Activated naive CD4-positive, alpha-beta T cell treated with anti-CD3 and anti-CD28 coated beads, Interleukin-2, amount 50 U/mL, for 72 hours (primary cell): ENCODE results near the gene PLET1. TPM values are rescaled to one million over a fixed set of nuclear protein-coding genes. Genes with fewer than 3 reads are reported as not detected.

Source experiments
- ATAC-seq, 2 donors: fragments of 150-1000 bp; cut with Tn5 transposase; 2 replicates each; pipeline ENCODE4 v1.10.0; 2021; ENCODE audit warnings: mild to moderate bottlenecking in 2 of 2, moderate library complexity in 2 of 2
- DNase-seq, 2 donors: peaks; one replicate each; pipeline ENCODE4 v3.0.0; 2021 to 2022; ENCODE audit warnings: low spot score in 2 of 2
- H3K27ac Mint-ChIP-seq, 2 donors: one replicate each; pipeline ENCODE4 v1.8.0; 2022; ENCODE audit warnings: mild to moderate bottlenecking in 2 of 2, mixed read lengths in 2 of 2
- H3K36me3 Mint-ChIP-seq, 2 donors: one replicate each; pipeline ENCODE4 v1.8.0; 2022; ENCODE audit warnings: mixed read lengths in 2 of 2
- H3K9me3 Mint-ChIP-seq, 2 donors: one replicate each; pipeline ENCODE4 v1.8.0; 2022; ENCODE audit warnings: mixed read lengths in 2 of 2
- total RNA-seq, 2 donors: library from RNA; stranded (reverse); gene quantifications; one replicate each; pipeline ENCODE4 v1.2.3, GENCODE V29; 2022

The PLET1 gene, protein sequence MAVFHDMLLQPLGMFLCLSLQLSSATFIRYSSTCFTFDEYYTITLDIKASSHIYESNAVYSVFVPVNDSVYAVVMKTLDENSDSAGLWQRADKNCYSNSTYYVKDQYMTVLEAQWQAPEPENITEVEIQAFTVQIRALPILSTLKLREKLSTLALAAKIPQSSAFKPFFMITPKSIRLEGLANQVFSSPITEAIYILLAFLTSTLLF
- not detected for total RNA-seq

DNA sequence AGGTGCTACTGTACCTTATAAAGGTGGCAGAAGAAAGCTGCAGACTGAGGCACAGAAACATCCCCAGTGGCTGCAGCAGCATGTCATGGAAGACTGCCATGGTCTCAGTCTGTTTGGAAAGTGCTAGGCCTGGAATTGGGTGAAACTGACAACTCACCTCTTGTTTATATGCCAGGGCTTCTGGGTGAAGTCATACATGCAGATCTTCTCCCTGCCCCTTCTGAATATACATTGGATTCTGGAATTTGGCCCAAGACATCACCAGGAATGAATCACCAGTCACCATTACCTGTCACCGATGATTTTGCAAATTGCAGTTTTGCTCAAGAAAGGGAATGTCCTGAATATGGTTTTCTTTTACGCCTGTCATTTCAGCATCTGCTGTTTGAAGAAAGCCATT lies at the start of gene PLET1:
Gene PLET1 (minus strand): TSS at position 371 of the 400 bp plus-strand sequence. CDS start 271 bp downstream, at position 100.
- H3K27ac Mint-ChIP-seq = no peak within 1 kb of the TSS
- ATAC-seq (no peak), DNase-seq (no peak)
- H3K36me3 Mint-ChIP-seq = no peaks in the 10 kb centered on the region
- H3K9me3 Mint-ChIP-seq = no peaks in the 10 kb centered on the region

DNA sequence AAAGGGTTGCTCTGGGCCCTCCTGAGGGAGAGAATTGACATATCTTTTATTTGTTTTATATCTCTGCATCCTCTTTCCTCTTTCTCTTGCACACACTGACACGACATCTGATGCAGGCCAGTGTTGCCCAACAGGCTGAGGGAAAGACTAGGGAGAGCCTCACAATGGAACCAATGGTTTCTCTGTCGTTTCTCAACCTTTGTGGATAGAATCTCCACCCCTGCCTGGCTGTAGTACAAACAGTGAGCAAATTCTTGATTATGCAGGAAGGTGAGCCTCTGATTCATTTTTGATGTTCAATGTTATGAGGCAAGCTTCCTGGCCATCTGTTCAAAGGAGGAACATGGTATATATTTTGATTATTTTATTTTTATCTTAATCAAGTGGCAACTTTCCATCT lies 49.8 kb upstream of the PLET1 start:
- no peak overlapping the region for H3K27ac Mint-ChIP-seq
- H3K36me3 Mint-ChIP-seq = peaks cover 6 to 11% of the 10 kb centered on the region in 2 donors
- peaks cover 7 to 12% of the 10 kb centered on the region in 2 donors for H3K9me3 Mint-ChIP-seq
- ATAC-seq (no peak), DNase-seq (no peak)

DNA sequence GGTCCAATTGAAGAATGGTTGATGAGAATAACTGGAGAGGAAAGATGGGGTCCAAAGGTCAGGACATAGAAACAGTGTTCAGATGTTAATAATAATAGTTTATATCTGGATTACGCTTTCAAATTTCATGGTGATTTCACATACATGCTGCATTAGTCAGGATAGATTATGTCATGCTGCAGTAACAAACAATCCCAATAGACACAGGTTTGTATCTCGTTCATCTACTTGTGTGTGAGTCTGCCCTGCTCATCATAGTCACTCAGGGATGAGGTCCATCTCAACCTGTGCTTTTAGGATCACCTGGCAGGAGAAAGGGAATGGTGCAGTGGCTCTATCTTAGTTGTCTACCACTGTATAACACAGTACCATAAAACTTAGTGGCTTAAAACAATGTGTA lies 48.0 kb upstream of the PLET1 start:
- ATAC-seq (no peak), DNase-seq (no peak)
- Mint-ChIP-seq H3K9me3 (peaks cover 7 to 12% of the 10 kb centered on the region in 2 donors), H3K36me3 (peaks cover 6 to 11% of the 10 kb centered on the region in 2 donors), H3K27ac (no peak overlapping the region)

DNA sequence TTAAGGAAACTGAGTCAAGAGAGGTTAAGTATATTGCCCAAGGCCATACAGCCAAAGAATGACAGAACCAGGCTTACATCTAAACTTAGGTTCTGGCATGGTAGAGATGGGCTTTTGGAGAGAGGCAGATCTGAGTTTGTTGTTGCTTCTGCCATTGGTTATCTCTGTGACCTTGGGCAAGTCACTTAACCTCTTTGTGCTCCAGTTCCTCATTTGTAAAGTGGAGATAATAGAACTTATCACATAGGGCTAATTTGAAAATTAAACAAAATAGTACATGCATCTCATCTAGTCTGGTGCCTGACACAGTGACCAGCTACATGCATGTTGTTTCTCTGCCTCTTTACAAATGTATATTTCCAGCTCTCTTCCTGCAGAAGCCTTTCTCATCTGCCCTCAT lies 47.0 kb upstream of the PLET1 start:
- no peak overlapping the region for H3K27ac Mint-ChIP-seq
- peaks cover 7 to 12% of the 10 kb centered on the region in 2 donors for H3K9me3 Mint-ChIP-seq

DNA sequence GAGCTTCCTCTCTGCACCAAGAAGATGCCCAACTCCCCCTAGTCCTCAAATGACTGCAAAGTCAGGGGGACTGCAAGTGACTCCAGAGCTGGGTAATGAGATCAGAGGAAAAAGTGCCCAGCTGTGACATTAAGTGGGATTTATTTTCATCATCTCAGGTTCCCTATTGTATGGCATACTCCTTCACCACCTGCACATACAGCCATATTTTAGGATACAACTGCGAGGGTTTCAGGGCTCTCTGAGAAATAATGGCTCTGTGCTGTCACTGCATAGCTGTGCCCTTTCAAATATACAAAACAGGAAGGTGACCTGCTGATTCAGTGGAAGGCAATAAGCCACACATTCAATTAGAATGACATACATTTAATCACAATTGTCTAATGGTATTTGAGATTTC lies 45.6 kb upstream of the PLET1 start:
- DNase-seq = no peak

More for the DNA sequence above, 47.0 kb upstream of the PLET1 start:
- H3K36me3 Mint-ChIP-seq = peaks cover 6 to 11% of the 10 kb centered on the region in 2 donors
- no peak for DNase-seq
- ATAC-seq = no peak

DNA sequence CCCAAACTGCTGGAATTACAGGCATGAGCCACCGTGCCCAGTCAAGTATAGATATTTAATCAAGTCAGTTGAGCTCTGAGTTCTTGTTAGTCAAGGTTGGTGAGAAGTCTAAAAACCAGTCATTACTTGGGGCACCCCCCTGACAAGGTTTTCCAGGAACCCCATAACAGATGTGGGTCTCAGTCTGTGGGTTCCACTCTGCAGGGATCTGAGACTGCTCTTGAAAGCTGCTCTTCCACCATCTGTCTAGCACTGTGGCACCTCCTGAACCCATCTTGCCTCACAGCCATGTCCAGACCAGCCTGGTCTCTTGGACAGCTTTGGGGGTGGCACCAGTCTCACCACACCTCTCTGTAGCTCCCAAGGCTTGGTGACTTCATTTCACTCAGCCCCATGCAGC lies 44.3 kb upstream of the PLET1 start:
- ATAC-seq = peak in 1 of 2 donors; percentile 79
- H3K36me3 Mint-ChIP-seq = peaks cover 6 to 11% of the 10 kb centered on the region in 2 donors
- DNase-seq = no peak
- peaks cover 7 to 12% of the 10 kb centered on the region in 2 donors for H3K9me3 Mint-ChIP-seq
- no peak overlapping the region for H3K27ac Mint-ChIP-seq

More for the DNA sequence above, 45.6 kb upstream of the PLET1 start:
- ATAC-seq = no peak
- Mint-ChIP-seq H3K36me3 (peaks cover 6 to 11% of the 10 kb centered on the region in 2 donors), H3K27ac (no peak overlapping the region), H3K9me3 (peaks cover 7 to 12% of the 10 kb centered on the region in 2 donors)

DNA sequence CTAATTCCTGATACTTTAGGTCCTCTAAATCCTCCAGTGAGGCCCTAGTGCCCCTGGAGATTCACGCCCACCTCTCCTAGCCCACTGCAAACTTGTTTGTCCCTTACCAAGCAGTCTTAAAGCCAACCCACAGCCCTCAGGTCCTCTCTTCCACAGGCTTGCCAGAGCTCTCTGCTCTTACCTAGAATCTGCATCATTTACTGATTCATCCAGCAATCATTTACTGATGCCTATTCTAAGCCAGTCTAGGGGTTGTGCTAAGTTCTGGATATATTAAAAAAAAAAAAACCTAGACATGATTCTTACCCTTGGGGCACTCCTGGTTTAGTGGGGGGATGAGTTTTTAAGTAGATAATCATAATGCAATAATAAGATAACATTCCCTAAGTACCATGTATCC lies 43.0 kb upstream of the PLET1 start:
- Mint-ChIP-seq H3K36me3 (peaks cover 6 to 8% of the 10 kb centered on the region in 2 donors), H3K9me3 (peaks cover 7 to 8% of the 10 kb centered on the region in 2 donors), H3K27ac (no peak overlapping the region)
- ATAC-seq (no peak), DNase-seq (no peak)

DNA sequence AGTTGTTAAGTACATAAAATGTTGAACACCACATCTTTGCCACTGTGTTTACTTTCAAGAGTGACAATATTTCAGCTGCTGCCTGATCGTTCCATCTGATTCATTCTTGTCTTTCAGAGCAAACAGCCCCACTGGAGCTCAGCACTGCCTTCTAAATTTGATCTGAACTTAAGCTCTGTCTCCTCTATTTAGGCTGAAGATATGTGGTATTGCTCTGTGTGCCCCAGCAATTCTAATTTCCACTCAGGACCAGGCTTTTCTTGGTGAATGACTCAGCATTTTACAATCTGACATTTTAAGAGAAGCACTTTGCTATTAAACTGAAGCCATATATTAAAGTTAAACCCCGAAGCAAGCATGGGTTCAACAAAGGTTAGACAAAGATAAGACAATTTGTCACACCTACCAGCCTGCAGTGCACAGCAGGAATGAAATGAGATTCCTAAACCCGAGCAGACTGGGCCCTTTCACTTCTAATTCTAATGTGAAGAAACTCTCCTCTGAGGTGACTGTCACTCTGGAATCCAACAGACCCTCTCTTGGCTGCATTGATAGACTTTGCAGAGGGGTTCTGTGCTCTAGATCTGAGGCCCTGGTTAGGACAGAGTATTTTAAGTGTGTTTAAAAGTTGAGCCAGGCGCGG lies 41.7 kb upstream of the PLET1 start:
- Mint-ChIP-seq H3K36me3 (no peaks in the 10 kb centered on the region), H3K9me3 (no peaks in the 10 kb centered on the region), H3K27ac (peak overlapping the region; percentile 65 to 72)
- no peak for ATAC-seq
- DNase-seq = no peak

DNA sequence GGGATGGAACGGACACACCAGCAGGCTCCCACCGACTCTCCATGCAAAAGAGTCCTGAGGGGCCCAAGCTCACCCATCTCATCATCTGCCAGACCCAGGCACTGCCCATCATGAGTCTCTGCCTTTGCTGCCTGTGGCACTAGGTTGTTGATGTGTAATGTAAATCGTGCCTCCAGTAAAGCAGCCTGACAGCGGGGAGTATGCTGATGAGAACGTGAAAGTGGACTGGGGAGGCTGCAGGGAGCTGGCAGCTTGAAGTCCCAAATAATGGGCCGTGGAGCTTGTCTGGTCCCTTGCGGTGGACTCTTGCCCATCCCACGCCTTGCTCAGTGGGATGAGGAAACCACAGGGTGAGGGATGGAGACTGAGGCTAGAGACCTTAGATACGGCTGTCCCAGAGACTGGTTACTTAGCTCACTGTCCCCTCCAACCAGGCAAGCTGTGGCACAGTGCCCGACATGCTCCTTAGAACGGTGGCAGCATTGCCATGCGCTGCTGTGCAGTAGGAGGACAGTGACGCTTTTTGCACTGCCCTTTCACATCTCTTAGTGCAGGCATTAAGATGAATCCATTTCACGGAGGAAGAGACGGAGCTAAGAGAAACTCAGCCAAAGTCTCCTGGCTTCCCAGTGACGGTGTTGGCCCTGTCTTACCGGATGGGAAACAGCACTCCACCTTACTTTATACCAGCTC lies 39.6 kb upstream of the PLET1 start:
- no peaks in the 10 kb centered on the region for H3K9me3 Mint-ChIP-seq
- no peak for ATAC-seq
- H3K36me3 Mint-ChIP-seq = no peaks in the 10 kb centered on the region
- no peak for DNase-seq
- H3K27ac Mint-ChIP-seq = no peak overlapping the region

DNA sequence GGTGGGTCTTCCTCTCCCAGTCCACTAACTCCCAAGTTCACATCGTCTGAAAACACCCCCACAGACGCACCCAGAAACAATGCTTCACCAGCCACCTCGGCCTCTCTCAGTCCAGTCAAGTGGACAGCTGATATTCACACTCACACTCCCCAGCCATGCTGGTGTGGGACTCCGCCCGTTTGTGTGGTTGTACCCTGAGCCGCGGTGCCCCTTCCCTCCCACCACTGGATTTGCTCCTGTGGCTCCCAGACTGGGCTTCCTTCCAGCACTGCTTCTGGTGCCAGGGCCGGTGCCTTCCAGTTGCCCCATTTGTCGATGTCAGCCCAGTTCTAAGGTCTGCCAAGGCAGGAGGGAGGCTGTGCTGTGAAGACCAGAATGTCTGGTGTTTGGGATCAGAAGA lies 37.9 kb upstream of the PLET1 start:
- DNase-seq (no peak), ATAC-seq (no peak)
- H3K27ac Mint-ChIP-seq = no peak overlapping the region
- no peaks in the 10 kb centered on the region for H3K36me3 Mint-ChIP-seq
- H3K9me3 Mint-ChIP-seq = no peaks in the 10 kb centered on the region

DNA sequence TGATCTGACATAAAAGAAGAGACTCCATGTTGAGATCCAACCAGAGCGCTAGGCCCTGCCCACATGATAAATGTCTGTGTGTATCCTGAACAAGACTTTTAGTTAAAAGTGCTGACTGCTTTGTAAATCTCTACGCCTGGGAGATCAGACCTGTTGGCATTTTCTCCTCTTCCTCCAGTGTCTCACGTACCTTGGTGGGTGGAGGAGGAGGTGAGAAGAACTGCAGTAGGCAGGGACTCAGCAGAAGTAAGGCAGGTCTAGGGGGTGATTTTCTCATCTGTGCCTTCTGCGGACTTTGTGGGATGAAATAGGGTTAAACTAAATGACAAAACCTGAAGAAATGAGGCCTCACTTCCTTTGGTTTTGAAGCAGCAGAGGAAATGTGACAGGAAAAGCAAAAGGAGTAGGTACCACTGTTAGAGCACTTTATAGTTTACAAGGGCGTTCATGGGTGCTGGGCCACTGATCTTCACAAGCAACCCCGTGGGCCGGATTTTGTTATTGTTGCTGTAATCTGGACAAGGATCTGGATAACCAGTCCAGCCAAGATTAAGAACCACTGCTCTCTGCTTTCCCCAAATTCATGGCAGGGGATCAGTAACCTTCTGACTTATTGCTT lies 36.7 kb upstream of the PLET1 start:
- Mint-ChIP-seq H3K36me3 (peaks cover 0 to 4% of the 10 kb centered on the region in 2 donors), H3K9me3 (peaks cover 0 to 2% of the 10 kb centered on the region in 2 donors), H3K27ac (peak overlapping the region in 1 of 2 donors; percentile 41)
- peak in 1 of 2 donors; percentile 53 for DNase-seq
- peak; percentile 96 to 98 for ATAC-seq

DNA sequence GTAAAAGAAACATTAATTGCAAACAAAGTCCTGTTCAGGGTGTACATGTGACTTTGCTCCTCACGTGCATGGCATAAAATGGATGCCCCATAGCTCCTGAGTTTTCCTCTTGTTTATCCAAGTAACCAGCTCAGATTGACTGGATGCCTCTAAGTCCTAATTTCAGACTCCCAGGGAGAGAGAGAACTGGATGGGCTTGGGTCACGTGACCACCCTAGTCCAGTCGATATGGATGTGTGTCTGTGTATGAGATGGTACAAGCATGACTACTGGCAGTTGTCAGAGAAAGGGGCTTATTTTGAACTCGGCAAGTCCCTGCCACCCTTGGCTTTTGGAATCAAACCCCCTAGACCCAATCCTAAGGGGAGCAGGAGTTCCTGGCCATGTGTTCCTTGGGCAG lies 35.4 kb upstream of the PLET1 start:
- ATAC-seq = no peak
- Mint-ChIP-seq H3K9me3 (peaks cover 0 to 5% of the 10 kb centered on the region in 2 donors), H3K36me3 (peaks cover 6 to 8% of the 10 kb centered on the region in 2 donors), H3K27ac (no peak overlapping the region)
- DNase-seq = no peak

DNA sequence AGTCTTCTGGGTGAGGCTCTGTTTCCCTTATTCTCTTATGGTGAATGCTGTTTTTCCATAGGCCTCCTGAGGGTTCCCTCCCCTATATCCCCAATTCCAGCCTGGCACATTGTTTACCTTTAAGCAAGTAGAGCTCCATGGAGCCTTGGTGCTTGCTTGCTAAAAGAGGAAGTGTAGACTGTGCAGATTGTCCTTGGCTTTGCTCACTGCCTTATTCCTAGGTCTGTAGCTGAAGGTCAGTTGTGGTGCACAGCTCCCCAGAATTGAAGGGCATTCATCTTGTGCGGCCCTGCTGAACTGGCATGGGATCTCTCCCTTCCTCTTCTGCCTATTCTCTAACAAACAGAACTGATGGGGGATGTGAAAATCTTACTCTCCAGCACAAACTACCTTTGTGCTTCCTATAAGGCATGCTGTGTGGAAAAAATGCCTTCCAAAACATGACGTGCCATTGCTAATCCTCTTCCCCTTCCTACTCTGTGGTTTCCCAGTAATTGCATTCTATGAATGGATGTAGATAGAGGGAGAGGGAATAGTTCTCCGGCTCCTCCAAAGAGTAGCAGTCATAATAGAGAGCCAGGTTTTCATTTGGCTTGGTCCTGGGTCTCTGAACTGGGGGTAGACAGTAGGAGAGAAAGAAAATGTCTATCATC lies 34.2 kb upstream of the PLET1 start:
- ATAC-seq (no peak), DNase-seq (no peak)
- Mint-ChIP-seq H3K27ac (no peak overlapping the region), H3K9me3 (peaks cover 0 to 5% of the 10 kb centered on the region in 2 donors), H3K36me3 (peaks cover 6 to 8% of the 10 kb centered on the region in 2 donors)

DNA sequence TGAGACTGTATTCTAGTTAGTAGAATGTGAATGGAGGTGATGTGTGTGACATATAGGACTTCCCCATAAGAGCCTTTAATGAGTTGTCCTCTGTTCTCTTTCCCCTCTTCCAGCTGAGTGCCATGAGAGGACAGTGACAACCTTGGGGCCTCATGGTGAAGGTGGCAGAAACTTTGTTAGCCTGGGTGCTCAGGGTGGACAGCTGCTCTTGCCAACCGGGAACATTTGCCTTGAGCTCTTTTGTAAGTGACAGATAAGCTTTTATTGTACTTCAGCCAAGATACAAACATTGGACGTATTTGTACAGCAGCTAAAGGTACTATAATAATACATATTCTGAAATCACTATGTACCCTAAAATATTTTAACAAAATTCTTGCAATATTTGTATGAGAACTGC lies 33.0 kb upstream of the PLET1 start:
- ATAC-seq (no peak), DNase-seq (no peak)
- Mint-ChIP-seq H3K36me3 (peaks cover 6 to 8% of the 10 kb centered on the region in 2 donors), H3K27ac (no peak overlapping the region), H3K9me3 (peaks cover 0 to 5% of the 10 kb centered on the region in 2 donors)

DNA sequence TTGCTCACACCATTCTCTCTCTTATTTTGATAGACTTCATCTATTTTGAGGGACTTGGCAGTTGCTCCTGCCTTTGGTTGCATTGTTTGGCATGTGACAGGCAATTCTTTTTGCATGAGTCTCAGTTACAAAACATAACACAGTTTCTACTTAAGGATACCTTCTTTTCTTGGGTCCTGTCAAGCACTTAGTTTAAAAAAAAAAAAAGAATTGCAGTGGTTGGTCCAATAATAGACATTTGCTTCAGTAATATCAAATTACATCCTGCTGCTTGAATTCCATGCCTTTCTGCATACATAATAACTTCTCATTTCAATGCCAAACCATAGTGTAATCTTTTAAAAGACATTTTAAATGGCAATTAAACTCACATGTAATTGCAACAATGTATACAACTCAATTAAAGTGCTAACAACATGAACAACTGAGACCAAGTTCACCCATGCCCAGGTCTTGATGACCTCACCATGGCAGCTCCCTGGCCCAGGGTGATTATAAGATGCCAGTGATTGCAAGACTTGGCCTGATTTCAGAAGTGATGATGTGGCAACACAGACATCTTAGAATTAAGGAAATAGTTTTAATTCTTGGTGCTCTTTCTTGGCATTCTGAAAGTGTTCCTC lies 32.2 kb upstream of the PLET1 start:
- peaks cover 6 to 8% of the 10 kb centered on the region in 2 donors for H3K36me3 Mint-ChIP-seq
- ATAC-seq (no peak), DNase-seq (no peak)
- H3K9me3 Mint-ChIP-seq = peaks cover 0 to 5% of the 10 kb centered on the region in 2 donors
- no peak overlapping the region for H3K27ac Mint-ChIP-seq

DNA sequence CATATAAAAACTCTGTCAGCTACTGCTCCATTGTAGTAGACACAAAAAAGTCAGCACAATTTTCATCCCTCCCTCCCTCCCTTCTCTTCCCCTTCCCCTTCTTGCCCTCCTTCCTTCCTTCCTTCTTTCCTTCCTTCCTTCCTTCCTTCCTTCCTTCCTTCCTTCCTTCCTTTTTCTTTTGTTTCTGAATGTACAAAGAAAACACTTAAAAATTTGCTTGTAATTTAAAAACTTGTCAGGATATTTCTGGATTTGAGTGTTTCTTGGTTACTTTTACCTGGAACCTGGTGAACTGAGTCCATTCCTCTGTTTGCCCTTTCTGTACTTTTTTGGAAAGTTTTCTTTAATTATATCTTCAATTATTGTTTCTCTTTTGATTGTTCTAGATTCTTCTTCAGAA lies 31.5 kb upstream of the PLET1 start:
- DNase-seq (no peak), ATAC-seq (no peak)
- peaks cover 0 to 5% of the 10 kb centered on the region in 2 donors for H3K9me3 Mint-ChIP-seq
- H3K27ac Mint-ChIP-seq = no peak overlapping the region
- H3K36me3 Mint-ChIP-seq = peaks cover 6 to 8% of the 10 kb centered on the region in 2 donors
